ENCODE results near the gene POPDC3.
"Not testable (repeated sequence)": the region's sequence is repeated elsewhere in the genome, so short reads cannot be mapped to it uniquely, and the experiment has no call there.

- TF ChIP-seq, protein P1, sequence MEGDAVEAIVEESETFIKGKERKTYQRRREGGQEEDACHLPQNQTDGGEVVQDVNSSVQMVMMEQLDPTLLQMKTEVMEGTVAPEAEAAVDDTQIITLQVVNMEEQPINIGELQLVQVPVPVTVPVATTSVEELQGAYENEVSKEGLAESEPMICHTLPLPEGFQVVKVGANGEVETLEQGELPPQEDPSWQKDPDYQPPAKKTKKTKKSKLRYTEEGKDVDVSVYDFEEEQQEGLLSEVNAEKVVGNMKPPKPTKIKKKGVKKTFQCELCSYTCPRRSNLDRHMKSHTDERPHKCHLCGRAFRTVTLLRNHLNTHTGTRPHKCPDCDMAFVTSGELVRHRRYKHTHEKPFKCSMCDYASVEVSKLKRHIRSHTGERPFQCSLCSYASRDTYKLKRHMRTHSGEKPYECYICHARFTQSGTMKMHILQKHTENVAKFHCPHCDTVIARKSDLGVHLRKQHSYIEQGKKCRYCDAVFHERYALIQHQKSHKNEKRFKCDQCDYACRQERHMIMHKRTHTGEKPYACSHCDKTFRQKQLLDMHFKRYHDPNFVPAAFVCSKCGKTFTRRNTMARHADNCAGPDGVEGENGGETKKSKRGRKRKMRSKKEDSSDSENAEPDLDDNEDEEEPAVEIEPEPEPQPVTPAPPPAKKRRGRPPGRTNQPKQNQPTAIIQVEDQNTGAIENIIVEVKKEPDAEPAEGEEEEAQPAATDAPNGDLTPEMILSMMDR (IDR thresholded peaks at IDR 0.05) = not testable (repeated sequence)
- TF ChIP-seq POLR2A (IDR thresholded peaks at IDR 0.05) = not testable (repeated sequence)
Observed at GRCh38 chr6:105221219-105221618, 41.4 kb upstream of the POPDC3 start.
